Measurements from ENCODE around the gene DIP2C.
"Not testable (repeated sequence)": the region's sequence is repeated elsewhere in the genome, so short reads cannot be mapped to it uniquely, and the experiment has no call there.

Gene DIP2C

GRCh38 chr10:429696-430095 lies 259.8 kb downstream of the DIP2C start:
- DNase-seq: no peak

DNA sequence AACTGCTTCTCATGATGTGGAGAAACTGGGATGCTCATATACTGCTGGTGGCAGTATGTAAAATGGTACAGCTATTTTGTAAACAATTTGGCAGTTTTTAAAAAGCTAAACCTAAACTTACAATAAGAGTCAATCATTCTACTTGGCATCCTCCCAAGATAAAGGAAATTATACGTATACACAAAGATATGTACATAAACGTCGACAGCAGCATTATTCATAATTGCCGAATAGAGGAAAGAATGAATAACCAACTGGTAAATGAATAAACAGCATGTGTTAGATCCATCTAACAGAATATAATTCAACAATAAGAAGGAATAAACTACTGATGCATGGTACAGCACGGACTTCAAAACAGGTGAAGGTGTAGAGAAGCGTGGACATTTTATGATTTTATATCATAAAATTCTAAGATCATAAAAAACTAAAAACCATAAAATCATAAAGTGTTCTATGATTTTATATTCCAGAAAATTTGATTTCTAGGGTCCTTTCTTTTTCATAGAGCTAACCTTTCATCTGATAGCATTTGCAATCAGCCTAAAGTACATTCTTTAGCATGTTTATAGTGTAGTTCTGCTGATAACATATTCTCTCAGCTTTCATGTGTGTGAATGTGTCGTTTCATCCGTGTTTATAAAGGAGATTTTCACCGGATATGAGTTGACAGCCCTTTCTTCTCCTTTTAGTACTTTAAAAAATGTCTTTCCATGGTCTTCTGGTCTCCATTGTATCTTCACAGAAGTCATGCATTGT lies 261.5 kb downstream of the DIP2C start:
- no peak for DNase-seq

- DNase-seq: not testable (repeated sequence)
Observed at GRCh38 chr10:425365-425764, 264.1 kb downstream of the DIP2C start.

DNA sequence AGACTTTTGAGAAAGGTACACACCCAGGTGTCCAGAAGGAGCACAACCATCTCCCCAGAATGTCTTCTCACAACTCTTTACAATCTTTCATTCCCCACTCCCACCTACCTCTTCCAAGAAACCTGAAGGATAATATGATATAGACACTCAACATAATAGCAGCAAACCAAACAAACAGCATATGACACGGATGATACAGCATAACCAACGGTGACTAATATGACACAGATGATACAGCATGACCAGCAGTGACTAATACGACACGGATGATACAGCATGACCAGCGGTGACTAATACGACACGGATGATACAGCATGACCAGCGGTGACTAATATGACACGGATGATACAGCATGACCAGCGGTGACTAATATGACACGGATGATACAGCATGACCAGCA lies 264.7 kb downstream of the DIP2C start:
- not testable (repeated sequence) for DNase-seq

DNA sequence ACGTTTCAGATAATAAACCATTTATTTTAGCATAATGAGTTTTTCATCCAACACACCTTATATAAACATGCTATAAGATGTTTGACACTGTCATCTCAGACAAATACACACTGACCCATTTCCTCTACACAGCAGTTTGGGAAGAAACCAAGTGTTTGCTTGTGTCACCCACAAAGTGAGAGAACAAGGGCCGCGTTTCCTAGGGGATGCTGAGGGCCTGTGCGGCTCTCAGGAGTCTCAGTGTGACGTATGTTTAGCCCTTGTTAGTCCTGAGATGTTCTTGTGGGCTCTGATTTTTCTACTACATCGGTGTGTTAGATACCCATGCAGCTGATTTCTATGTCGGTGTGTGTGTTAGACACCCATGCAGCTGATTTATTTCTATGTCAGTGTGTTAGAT lies 266.3 kb downstream of the DIP2C start:
- no peak for DNase-seq

- DNase-seq: no peak
Observed at GRCh38 chr10:422675-423074, 266.8 kb downstream of the DIP2C start.

DNA sequence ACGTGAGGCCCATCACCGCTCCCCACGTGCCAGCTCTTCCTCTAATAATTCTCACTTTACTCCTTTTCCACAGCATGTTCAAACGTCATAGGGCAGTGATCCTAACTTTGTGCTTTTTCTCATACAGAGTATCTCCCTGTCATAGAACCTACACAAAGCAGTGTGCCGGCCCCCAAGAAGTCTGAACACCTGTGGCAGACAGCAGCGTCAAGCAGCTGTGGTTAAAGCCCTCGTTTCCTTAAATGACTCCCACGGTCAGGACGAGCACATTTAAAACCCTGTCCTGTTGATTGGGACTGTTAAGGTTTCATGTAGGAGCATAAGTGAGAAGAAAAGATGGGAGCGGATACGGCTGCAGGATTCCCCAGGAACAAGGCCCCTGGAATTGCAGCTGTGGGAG lies 267.2 kb downstream of the DIP2C start:
- no peak for DNase-seq

DNA sequence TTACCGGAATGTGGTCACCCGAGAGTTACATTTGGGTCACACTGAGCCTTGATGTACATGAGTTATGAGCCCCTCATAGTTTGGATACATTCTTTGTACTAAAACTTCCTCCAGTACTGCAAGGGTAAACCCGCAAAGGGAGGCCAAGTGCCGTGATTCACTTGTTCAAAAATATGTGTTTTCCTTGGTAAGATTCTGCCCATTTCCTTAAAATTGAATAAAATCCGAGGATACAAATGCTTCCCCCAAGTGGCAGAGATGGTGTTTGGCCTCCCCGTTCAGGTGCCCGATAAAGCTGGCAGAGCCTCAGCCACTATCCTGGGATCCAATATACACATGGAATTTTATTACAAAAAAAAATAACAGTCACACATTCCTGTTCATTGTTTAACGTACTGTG lies 268.3 kb downstream of the DIP2C start:
- no peak for DNase-seq

DNA sequence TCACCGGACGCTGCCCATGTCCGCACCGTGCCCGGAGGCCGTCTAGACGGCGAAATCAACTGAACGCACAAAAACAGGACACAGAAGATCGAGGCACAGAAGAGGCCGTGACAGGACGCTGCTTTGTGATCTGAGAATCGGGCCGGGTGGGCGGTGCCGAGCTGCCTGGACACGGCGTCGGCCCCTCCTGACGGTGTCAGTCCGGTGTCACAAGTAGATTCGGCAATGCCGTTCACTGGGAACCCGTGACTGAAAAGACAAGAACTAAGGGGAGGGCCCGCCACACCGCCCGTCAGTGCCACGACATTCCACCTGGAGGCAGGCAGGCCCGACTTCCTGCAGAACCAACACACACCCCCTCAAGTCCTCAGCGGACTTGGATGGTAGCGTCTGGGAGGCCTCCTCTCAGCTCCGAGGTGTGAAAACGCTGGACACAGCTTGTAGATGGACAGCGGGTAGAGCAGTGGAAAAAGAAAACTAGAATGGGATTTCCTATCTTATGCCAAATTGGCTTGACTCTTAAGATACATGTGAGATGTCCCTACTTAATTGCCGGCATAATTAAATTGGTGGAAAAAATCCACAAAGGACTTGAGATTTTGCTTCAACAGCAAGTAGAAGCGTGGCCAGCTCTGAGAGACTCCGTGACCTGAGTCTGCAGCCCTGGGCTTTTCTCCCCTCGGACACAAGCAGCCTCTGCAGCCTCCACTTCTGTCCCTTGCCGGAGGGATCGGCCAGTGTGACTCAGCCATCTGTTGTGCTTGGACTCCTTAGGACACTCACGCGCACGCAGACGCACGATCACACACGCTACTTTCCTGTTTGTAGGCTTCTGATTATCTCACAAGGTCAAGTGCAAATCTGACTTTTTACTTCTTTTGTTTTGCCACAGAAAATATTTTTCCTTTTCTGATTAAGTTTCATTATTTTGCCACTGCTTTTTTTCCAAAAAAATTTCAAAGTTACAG lies 269.0 kb downstream of the DIP2C start:
- no peak for DNase-seq

- DNase-seq: no peak
Observed at GRCh38 chr10:418894-419293, 270.6 kb downstream of the DIP2C start.

DNA sequence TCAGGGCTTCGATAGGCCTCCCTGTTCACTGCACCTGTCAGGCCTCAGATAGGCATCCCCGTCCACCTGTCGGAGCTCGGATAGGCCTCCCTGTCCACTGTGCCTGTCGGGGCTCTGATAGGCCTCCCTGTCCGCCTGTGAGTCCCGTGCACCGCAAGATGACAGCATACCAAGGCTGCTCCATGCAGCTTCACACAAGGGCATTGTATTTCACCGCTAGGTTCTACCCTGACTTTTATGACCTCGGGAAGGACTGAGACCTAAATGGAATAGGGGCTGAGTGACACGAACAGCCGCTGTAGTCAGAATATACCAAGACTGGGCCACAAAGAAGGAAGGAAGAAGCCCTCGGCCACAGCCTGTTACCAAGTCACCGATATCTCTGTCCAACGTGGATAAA lies 271.2 kb downstream of the DIP2C start:
- DNase-seq: no peak

DNA sequence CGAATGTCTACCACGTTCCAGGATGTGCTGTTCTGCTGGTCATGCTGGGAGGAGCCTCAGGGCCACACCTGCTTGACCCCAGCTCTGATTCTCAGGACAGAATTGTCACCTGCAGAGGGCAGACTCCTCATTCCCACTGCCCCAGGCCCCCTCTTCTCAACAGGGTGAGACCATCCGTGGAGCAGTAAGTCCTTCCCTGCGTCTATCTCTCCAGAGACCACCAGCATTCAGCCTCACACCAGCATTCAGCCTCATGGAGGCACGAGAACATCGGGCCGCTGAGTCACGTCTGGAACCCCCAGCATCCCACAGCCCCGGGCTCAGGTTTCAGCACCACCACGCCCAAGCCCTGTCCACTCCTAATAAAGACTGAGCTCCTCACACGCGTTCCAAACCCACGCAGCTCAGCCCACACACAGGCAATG lies 273.4 kb downstream of the DIP2C start:
- DNase-seq: no peak

DNA sequence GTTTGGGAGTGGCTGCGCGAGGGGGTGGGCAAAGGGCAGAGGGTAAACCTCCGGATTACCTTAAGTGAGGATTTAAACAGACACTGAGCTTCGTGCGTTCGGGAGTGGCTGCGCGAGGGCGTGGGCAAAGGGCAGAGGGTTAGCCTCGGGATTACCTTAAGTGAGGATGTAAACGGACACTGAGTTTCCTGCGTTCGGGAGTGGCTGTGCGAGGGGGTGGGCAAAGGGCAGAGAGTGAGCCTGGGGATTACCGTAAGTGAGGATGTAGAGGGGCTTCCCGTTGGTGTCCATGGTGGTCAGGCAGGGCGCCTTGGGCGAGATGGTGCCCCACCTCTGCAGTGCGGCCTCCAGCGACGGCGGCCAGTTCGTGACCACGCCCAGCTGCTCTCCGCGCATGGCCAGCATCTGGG lies 275.8 kb downstream of the DIP2C start:
- DNase-seq: no peak

DNA sequence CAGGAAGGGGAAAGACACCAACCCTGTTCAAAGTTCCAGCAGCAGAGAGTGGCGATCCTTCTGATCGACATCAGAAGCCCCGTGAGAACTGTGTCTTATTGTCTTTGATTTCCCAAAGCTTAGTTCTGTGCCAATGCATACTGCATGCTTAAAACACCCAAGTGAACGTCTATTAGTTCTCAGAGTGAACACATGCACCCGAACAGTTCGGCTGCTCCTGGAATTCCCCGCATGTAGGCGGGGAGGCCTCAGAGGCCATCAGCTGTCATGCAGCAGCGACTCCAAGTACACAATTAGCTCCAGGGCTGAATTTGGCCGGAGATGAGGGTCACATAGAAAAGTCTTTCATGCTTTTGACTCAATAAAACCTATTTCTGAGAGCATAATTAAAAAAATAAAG lies 277.4 kb downstream of the DIP2C start:
- DNase-seq: no peak

- no peak for DNase-seq
Observed at GRCh38 chr10:411603-412002, 277.9 kb downstream of the DIP2C start.

GRCh38 chr10:409408-410040 lies 279.9 kb downstream of the DIP2C start:
- no peak for DNase-seq

DNA sequence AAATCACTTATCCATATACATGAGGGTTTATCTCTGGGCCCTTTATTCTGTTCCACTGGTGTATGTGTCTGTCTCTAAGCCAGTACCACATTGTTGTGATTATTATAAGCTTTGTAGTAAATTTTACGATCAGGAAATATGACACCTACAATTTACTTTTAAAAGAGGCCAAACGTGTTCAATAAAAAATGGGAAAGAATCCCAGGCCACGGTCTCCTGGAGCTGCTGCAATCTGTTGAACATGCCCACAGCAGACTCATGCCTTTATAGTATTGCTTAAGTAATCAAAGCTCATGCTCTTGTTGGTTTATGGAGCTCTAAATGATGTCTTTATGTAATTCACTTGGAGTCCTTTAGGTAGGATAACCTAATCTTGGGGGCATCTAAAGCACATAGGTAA lies 281.2 kb downstream of the DIP2C start:
- no peak for DNase-seq

DNA sequence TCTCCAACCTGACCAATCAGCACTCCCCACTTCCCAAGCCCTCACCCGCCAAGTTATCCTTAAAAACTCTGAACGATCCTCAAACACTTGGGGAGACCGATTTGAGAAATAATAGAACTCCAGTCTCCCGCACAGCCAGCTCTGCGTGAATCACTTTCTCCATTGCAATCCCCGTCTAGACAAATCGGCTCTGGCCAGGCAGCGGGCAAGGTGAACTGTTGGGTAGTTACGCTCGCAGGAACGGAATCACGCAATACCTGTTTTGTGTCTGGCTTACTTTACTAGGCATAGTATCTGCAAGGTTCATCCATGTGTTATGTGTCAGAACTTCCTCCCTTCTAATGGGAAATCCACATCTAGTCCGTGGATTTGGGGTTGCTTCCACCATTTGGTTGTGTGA lies 282.5 kb downstream of the DIP2C start:
- DNase-seq: no peak

GRCh38 chr10:405648-406047 lies 283.8 kb downstream of the DIP2C start:
- no peak for DNase-seq

DNA sequence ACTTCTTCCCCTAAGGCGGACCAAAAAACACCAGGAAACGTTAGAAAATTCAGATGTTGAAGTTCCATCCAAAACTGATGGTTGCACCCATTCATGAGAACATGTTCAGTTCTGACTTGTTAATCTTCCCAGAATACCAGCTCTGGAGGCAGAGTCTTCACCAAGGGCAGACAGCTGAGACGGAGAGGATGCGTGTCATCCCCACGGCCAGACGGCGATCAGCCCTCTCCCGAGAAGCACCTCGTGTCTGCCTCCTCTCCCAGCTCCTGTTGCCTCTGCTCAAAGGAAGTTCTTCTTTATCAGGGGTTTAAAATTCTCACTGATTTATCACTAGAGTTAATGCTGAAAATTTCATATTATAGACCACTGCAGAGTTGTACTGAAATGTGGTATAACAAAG lies 284.5 kb downstream of the DIP2C start:
- no peak for DNase-seq

- DNase-seq: no peak
Observed at GRCh38 chr10:404346-404745, 285.1 kb downstream of the DIP2C start.

- DNase-seq: no peak
Observed at GRCh38 chr10:398954-399353, 290.5 kb downstream of the DIP2C start.

- no peak for DNase-seq
Observed at GRCh38 chr10:397321-398068, 292.0 kb downstream of the DIP2C start.
